ENCODE data around the gene PSMD1.
A peak's percentile ranks its signal among the peaks of the same experiment; 100 is the strongest.

PSMD1 gene

DNA sequence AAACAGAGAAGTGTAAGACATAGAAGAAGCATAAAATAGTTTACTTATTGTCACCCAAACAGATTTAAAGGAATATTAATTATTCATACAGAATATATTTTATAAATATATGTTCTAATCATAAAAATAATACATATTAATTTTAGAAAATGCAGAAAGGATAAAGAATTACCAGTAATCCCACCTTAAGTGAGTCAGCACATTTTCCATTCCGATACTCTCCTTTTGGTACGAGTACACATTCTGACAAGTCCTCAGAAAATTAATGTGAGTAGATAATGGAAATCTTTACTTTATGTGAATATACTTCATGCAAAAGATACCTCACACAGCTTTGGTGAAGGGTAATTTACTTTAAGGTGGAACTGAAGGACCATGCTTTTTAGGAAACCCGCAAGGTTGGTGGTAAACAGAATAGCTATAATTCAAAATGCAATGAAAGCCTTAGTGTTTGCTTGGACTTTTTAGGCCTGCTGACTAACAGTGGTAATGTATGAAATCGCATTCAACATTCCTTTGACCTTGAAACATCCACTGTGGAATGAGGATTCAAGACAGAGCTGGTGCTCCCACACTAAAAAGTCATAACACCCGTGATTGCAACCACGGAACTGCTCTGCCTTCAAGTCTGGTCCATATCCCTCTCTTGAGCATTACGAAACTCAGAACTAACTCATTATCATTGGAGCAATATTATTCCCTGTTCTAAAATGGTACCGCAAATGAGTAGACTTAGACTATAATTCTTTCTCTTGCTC lies 96.3 kb downstream of the PSMD1 start:
- no peak for DNase-seq (ENCODE audit: extremely low read depth, low read depth)
- H3K4me3 ChIP-seq (replicated peaks; ENCODE audit: low read depth, low read length) = no peak overlapping the region
- TF ChIP-seq, protein P1, sequence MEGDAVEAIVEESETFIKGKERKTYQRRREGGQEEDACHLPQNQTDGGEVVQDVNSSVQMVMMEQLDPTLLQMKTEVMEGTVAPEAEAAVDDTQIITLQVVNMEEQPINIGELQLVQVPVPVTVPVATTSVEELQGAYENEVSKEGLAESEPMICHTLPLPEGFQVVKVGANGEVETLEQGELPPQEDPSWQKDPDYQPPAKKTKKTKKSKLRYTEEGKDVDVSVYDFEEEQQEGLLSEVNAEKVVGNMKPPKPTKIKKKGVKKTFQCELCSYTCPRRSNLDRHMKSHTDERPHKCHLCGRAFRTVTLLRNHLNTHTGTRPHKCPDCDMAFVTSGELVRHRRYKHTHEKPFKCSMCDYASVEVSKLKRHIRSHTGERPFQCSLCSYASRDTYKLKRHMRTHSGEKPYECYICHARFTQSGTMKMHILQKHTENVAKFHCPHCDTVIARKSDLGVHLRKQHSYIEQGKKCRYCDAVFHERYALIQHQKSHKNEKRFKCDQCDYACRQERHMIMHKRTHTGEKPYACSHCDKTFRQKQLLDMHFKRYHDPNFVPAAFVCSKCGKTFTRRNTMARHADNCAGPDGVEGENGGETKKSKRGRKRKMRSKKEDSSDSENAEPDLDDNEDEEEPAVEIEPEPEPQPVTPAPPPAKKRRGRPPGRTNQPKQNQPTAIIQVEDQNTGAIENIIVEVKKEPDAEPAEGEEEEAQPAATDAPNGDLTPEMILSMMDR (IDR thresholded peaks at IDR 0.05; ENCODE audit: low read depth, low read length, missing control alignments) = no peak

GRCh38 chr2:231159306-231159705 lies 102.6 kb downstream of the PSMD1 start:
- no peak for DNase-seq (ENCODE audit: extremely low read depth, low read depth)
- TF ChIP-seq, protein P1 (IDR thresholded peaks at IDR 0.05; ENCODE audit: low read depth, low read length, missing control alignments) = no peak
- H3K4me3 ChIP-seq (replicated peaks; ENCODE audit: low read depth, low read length) = no peak overlapping the region

- H3K4me3 ChIP-seq (replicated peaks; ENCODE audit: low read depth, low read length) = no peak overlapping the region
- no peak for DNase-seq (ENCODE audit: extremely low read depth, low read depth)
- TF ChIP-seq, protein P1 (IDR thresholded peaks at IDR 0.05; ENCODE audit: low read depth, low read length, missing control alignments) = no peak
Observed at GRCh38 chr2:231160701-231161100, 104.0 kb downstream of the PSMD1 start.

DNA sequence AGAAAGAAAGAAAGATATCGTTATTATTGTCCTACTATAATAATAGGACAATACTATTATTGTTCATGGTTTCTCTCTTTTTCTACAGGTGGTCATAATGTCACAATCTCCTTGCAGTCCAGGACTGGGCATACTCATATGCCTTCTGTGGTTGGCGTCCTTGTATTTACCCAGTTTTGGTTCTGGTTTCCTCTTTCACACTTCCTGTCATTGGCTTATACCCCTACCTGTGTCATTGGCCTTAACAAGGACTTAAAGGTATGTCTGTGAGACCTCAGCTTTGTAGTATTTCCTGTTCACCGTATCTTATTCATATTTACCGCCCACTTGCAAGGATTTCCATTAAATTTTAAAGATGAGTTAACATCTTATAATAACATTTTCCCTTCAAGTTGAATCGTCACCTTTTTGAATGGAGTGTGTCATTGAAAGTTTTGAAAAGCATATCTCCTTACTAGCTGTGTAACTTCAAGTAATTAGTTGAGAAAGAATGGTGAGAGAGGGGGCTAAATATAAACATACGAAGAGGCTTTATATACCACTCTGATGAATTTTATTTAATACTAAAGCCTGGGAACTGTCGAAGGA lies 104.7 kb downstream of the PSMD1 start:
- TF ChIP-seq, protein P1 (IDR thresholded peaks at IDR 0.05; ENCODE audit: low read depth, low read length, missing control alignments) = no peak
- no peak overlapping the region for H3K4me3 ChIP-seq (replicated peaks; ENCODE audit: low read depth, low read length)
- DNase-seq (ENCODE audit: extremely low read depth, low read depth) = no peak

DNA sequence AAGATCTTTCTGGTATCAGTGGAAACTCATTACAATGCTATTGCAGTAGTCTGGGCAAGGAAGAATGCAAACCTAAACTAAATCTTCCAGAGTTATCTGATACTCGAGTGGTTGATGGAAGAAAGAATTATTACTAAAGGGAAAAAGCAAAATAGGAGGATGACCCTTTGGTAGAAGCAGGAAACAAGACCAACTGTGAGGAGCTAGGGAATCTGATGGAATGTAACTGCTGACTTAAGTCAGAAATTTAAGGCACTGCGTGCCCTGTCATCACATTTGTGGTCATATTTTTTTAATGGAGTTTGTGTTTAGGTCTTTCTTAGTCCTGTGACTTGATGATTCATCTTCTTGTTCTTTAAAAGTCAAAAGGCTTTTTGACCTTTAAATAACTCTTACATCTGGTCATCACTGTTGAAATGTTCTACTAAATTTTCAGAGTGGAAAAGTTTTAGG lies 105.2 kb downstream of the PSMD1 start:
- TF ChIP-seq, protein P1 (IDR thresholded peaks at IDR 0.05; ENCODE audit: low read depth, low read length, missing control alignments) = no peak
- peak; percentile 95 for DNase-seq (ENCODE audit: extremely low read depth, low read depth)
- no peak overlapping the region for H3K4me3 ChIP-seq (replicated peaks; ENCODE audit: low read depth, low read length)

GRCh38 chr2:231163011-231163410 lies 106.3 kb downstream of the PSMD1 start:
- TF ChIP-seq, protein P1 (IDR thresholded peaks at IDR 0.05; ENCODE audit: low read depth, low read length, missing control alignments) = no peak
- DNase-seq (ENCODE audit: extremely low read depth, low read depth) = no peak
- H3K4me3 ChIP-seq (replicated peaks; ENCODE audit: low read depth, low read length) = no peak overlapping the region

All from HFF-Myc (cell line).